HG02852 (cell line): ENCODE data around the gene ERVFRD-1.
"Not testable (repeated sequence)": the region's sequence is repeated elsewhere in the genome, so short reads cannot be mapped to it uniquely, and the experiment has no call there.

ENCODE experiments used
- ATAC-seq: cut with Tn5 transposase; IDR thresholded peaks from one replicate; pipeline ENCODE4 v1.9.1; 2021; ENCODE audit warnings: mild to moderate bottlenecking, moderate library complexity; ENCODE audit not compliant: unreplicated experiment

Gene ERVFRD-1

GRCh38 chr6:11092668-11093375 is 18.7 kb downstream of the ERVFRD-1 start:
- peak; percentile 34 for ATAC-seq

DNA sequence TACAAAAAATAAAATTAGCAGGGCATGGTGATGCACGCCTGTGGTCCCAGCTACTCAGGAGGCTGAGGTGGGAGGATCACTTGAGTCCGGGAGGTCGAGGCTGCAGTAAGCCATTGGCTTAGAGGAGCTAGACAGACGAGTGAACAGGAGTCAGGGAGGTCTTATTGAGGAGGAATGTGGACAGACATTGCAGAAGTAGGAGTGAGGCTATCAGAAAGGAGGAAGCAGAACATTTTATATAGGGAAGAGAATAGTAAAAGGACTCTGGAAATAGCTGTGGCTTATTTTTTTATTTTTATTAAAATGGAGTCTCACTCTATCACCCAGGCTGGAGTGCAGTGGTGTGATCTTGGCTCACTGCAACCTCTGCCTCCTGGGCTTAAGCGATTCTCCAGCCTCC is 20.4 kb downstream of the ERVFRD-1 start:
- not testable (repeated sequence) for ATAC-seq

GRCh38 chr6:11089695-11090094 is 21.8 kb downstream of the ERVFRD-1 start:
- ATAC-seq, result no peak

GRCh38 chr6:11087141-11087812 is 24.2 kb downstream of the ERVFRD-1 start:
- ATAC-seq, result not testable (repeated sequence)

DNA sequence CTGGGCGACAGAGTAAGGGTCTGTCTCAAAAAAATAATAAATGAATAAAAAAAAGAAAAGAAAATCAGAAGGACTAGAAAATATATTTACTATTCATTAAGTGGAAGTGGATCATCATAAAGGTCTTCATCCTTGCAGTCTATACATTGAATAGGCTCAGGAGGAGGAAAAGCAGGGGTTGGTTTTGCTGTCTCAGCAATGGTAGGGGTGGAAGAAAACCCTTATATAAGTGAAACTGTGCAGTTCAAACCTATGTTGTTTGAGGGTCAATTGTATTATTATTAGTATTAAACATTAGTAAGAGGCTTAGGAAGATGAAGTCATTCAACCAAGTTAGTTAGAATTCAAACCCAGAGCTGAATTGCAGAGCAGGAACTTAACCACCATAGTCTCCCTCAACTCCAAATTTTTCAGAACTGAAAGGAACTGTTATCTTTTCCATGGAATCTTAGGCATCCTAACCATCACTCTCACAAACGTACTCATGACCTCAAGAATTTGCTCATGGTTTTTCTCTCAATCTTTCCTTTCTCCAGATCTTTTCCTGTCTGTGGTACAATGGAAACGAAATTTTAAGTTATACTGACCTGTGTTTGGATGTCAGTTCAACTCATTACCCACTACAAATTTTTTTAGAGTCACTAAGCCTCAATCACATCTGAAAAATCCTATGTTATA is 25.6 kb downstream of the ERVFRD-1 start:
- no peak for ATAC-seq

DNA sequence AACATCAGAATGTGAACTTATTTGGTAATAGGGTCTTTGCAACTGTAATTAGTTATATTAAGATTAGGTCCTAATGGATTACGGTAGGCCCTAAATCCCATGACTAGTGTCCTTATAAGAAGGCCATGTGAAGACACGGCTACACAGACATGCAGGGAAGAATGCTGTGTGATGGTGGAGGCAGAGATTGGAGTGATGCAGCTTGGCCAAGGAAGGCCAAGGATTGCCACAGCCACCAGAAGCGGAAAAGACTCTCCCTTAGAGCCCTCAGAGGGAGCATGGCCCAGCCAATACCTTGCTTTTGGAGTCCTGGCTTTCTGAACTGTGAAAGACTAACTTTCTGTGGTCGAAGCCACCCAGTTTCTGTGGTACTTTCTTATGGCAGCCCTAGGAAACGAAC is 27.6 kb downstream of the ERVFRD-1 start:
- ATAC-seq, result no peak

- no peak for ATAC-seq
Measured at GRCh38 chr6:11083491-11083890, 28.0 kb downstream of the ERVFRD-1 start.

- ATAC-seq, result no peak
Measured at GRCh38 chr6:11080296-11080695, 31.2 kb downstream of the ERVFRD-1 start.

- ATAC-seq, result no peak
Measured at GRCh38 chr6:11078266-11078665, 33.3 kb downstream of the ERVFRD-1 start.

DNA sequence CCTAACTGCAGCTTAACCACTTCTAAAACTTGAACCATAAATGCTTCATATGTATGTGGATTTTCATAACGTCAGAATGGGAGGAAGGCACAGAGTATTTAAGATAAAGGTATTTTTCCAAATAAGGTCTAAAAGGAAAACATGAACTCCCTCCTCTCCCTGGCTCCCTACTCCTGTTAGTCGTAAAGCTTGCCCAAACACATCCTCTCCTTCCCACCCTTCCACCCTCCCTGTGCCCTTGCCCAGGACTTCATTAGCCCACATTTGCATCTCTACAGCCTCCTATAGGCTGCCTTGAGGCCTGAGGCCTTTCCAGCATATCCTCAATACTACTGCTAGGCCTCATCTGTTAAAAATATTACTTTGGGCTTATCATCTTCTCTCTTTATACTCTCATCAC is 35.0 kb downstream of the ERVFRD-1 start:
- no peak for ATAC-seq

DNA sequence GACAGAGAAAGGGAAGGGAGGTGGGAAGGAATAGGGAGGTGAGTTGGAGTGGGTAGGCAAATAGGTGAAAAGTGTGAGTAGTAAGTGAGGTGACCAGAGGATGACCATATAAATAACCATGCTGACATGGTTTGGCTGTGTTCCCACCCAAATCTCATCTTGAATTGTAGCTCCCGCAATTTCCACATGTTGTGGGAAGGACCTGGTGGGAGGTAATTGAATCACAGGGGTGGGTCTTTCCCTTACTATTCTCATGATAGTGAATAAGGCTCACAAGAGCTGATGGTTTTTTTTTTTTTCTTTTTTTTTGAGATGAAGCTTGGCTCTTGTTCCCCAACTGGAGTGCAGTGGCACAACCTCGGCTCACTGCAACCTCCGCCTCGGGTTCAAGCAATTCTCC is 39.4 kb downstream of the ERVFRD-1 start:
- no peak for ATAC-seq

- ATAC-seq, result no peak
Measured at GRCh38 chr6:11069760-11070159, 41.8 kb downstream of the ERVFRD-1 start.

DNA sequence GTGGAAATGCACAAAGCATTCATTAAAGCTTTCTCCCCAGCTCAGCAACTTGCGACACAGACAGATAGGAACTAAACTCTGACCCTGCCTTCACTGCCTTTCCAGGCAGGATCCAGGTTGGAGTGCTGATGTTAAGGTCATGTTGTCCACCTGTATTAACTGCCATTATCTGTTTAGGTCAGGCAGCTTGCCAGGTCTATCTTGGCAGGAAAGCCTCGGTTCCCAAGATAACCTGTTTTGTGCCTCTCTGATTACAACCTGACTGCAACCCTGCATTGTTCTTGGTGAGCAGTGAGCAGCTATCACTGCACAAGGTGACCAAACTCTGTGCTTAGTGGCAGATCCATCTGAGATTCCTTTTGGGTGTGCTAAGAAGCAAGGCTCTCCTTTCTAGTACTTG is 44.2 kb downstream of the ERVFRD-1 start:
- ATAC-seq, result no peak

DNA sequence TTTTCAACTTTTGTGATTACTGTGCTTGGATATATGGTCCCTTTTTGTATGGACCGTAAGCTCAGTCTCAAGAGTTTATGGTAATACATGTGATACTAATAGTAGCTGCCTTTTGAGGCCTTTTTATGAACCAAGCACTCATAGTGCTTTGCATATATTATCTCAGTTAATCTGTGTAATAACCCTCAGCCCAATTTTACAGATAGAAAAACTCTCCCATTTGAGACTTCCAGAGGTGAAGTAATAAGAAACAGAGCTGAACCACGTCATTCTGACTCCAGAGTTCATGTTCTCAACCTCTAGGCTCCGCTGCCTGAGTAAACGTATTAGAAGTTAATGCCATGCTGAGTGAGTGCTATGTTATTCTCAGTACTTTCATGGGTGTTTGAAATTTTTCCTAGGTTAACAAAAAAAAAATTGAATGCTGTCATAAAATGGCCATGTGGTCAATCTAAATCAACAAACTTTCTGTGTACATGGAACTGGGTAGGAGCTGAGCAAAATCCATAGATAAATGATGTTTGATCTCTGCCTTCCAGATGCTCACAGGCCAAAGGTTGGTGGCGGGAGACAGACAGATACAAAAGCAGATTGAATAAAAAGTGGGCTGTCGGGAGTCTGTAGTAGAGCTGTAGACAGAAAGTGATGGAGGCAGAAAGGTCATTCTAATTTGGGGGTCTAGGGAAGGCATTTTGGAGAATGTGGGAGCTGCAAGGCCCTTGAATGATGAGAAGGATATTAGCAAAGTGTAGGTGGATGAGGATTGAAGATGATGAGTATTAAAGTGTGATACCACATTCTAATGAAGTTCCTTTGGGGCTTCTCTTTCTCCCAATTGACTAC is 44.8 kb downstream of the ERVFRD-1 start:
- ATAC-seq, result no peak

- ATAC-seq, result no peak
Measured at GRCh38 chr6:11065436-11066202, 45.9 kb downstream of the ERVFRD-1 start.

GRCh38 chr6:11064836-11065235 is 46.7 kb downstream of the ERVFRD-1 start:
- ATAC-seq, result no peak

DNA sequence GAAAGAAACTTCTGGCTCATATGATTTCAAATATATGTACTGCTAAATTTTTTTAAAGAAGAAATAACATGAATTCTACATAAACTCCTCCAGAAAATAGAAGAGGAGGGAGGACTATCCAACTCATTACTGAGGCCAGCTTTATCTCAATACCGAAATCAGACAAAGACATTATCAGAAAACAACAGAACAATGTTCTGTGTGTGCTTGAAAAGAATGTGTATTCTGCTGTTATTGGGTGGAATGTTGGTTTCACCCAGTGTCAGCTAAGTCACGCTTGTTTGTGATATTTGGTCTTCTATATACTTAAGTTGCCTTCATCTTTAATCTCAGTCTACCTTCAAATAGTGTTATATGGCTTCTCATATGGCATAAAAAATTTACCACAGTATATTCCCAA is 48.8 kb downstream of the ERVFRD-1 start:
- ATAC-seq, result no peak

DNA sequence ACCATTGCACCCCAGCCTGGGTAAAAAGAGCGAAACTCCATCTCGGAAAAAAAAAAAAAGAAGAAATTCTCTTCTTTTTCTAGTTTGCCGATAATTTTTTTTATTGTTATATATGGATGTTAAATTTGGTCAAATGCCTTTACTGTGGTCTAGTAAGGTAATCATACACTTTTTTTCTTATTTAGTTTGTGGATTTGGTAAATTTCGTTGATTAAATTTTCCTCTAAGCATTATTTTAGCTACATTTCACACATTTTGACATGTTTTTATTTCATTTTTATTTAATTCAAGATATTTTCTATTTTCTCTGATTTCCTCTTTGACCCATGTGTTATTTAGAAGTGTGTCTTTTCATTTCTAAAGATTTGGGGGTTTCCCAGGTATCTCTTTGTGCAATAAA is 49.4 kb downstream of the ERVFRD-1 start:
- ATAC-seq, result no peak

GRCh38 chr6:11058406-11058805 is 53.1 kb downstream of the ERVFRD-1 start:
- ATAC-seq, result no peak

DNA sequence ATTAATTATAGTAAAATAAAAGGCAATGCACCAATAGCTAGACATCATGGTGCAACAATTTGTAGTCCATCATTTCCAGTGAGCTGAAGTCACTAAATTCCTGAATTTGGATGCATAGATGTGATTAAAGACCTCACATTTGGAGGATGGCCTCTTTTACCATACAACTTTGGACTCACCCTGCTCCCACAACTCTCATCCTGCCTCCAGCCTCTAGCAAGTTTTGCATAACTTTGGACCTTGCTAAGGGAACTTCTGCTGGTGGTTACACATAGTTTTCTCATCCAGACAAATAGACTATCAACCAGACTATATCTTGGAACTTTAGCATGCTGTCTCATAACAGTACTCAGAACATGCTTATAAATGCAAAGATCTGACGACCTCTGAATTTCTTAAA is 54.7 kb downstream of the ERVFRD-1 start:
- ATAC-seq, result no peak
